ENCODE measurements around the gene NUDT9.
"Not testable (repeated sequence)": the region's sequence is repeated elsewhere in the genome, so short reads cannot be mapped to it uniquely, and the experiment has no call there.

Gene NUDT9

DNA sequence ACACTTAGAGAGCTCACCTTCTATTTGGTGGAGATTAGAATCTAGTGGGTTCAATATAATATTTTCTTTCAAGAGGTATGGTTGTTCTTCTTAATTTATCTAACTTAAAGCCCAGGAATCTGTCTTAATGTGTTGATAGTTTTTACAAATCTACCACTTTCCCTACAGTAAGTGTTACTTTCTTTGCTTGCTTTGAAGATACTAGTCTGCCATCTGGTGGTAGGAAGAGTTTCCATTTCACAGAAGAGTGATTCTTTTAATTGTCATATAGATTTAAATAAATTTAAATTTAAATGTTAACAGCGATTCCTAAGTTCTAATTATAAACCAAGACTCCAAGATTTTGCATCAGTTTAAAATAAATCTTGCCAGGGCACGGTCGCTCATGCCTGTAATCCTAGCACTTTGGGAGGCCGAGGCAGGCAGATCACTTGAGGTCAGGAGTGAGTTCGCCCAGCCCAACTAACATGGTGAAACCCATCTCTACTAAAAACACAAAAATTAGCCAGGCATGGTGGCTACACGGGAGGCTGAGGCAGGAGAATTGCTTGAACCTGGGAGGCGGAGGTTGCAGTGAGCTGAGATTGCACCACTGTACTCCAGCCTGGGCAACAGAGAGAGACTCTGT is 43.5 kb downstream of the NUDT9 start:
- peak; percentile 94 for FAIRE-seq

DNA sequence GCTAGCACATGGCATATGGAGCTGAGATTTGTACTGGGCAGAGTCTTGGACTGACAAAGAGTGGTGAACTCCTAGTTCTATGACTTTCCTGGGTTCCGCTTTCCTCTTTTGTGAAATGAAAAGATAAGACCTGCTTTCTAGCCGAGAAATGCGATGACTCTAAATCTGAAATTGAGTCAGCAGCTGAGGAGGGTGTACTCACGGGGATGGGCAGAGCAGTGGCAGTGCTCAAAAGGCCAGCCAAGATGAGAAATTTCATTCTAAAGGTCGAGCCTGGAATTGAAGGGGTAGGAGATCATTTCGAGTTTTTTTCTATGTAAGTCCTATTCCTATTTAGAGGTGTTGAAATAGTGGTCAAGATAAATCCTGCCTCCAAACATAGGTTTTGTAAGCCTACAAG is 47.0 kb downstream of the NUDT9 start:
- no peak for FAIRE-seq

DNA sequence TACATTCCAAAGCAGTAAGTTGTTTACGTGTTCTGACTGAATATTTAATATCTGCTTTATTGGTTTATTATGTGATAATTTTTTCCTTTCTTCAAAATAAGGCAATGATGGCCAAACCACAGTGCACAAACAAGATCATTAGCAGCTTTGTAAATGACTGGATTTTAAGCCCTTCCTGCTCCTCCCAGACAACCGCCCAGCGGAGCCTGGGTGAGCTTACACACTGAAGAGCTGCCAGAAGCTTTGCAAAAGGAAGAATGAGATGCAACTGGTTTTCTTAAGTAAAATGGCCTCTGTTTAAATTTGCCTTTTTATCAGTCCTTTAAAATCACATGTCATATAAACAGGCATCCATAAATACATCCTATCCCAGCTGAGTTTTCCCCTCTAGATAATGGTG is 54.6 kb downstream of the NUDT9 start:
- FAIRE-seq = no peak

DNA sequence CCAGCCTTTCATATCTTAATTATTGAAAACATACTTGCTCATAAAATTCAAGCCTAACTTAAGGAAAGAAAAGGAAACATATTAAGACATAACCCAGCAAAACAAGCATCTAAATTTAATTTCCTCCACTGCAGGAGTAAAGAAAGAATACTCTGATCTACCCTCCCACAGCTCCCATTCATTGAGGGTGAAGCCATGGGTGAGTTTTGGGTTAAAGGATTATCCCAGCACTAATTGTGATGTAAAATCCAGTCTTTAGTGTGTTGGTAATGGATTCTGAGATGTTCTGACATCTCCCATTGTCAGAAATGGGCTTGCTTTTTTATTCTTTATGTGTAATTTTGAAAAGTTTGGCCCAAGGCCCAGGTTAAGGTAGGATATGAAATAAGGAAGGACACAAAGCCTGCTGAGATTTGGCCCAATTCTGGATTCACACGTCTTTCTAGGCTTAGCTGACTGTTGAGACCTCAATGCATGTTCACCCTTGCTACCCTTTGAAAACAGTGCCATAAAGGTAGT is 56.4 kb downstream of the NUDT9 start:
- no peak for FAIRE-seq

DNA sequence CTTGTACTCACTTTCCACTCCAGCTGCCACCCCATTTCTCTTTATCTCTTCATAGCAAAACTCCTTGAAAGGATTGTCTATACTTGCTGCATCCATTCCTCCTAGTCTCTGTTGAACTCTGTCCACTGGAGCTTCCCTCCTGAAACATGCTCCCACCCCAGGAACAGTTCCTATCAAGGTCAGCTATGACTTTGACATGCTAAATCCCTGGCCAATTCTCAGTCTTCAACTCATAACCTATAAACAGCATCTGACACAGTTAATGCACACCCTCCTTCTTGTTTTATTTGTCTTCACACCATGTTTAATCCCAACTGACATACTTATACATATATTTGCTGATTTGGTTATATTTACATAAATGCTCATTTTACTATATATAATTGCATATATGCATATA is 59.0 kb downstream of the NUDT9 start:
- FAIRE-seq = no peak

DNA sequence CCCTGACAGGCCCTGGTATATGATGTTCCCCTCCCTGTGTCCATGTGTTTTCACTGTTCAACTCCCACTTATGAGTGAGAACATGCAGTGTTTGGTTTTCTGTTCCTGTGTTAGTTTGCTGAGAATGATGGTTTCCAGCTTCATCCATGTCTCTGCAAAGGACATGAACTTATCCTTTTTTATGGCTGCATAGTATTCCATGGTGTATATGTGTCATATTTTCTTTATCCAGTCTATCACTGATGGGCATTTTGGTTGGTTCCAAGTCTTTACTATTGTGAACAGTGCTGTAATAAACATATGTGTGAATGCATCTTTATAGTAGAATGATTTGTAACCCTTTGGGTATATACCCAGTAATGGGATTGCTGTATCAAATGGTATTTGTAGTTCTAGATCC is 60.9 kb downstream of the NUDT9 start:
- FAIRE-seq = not testable (repeated sequence)

DNA sequence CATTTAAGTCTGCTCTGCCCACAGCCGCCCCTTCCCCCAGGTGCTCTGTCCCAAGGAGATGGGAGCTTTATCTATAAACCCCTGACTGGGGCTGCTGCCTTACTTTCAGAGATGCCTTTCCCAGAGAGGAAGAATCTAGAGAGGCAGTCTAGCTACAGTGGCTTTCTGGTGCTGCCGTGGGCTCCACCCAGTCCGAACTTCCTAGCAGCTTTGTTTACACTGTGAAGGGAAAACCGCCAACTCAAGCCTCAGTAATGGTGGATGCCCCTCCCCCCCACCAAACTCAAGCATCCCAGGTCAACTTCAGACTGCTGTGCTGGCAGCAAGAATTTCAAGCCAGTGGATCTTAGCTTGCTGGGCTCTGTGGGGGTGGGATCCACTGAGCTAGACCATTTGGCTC is 66.3 kb downstream of the NUDT9 start:
- not testable (repeated sequence) for FAIRE-seq

DNA sequence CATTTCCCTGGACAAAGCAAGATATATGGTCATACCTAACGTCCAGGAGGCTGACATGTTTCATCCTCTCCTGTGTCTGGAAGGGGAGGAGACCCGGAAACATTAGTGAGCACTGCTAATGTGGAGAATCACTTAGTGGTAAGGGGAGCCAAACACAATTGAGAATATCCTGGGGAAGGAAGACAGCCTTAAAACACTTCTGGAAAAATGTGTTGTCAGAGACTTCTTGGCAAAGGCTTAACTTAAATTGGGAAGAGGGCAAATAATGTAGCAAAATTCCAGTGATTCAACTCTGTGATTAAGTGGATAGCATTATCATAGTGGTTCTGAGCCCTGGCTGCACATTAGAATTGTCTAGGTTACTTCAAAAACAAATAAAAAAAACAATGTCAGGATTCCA is 67.3 kb downstream of the NUDT9 start:
- FAIRE-seq = no peak

DNA sequence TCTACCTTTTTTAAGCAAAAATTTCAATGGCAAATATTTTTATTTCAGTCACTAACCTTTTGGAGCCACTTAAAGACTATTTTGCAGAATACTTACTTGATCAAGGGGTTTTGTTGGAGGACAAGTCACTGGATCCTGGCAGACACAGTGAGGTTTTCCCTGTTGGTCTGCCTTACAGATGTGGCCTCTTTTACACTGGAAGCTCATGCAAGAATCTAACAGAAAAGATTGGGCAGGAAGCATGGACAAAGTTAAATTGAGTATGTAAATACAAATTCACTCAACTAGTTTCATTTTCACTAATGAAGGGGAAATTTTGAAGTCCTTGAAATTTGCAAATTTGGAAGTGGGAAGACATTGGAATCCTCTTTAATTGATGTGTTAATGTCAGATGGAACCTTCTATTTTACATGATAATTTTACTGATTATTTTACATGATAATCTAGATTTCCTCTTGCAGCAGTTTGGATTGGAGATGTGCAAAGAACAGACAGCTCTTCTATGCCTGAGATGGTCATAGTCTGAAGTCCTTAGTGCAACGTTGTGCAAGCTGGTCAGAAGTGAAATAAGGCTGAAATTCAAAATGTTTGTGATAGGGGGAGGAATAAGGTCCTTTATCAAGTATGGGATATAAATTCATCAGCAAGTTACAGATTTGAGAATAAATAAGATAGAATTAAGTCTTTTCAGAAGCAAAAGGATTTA is 68.4 kb downstream of the NUDT9 start:
- FAIRE-seq = no peak

DNA sequence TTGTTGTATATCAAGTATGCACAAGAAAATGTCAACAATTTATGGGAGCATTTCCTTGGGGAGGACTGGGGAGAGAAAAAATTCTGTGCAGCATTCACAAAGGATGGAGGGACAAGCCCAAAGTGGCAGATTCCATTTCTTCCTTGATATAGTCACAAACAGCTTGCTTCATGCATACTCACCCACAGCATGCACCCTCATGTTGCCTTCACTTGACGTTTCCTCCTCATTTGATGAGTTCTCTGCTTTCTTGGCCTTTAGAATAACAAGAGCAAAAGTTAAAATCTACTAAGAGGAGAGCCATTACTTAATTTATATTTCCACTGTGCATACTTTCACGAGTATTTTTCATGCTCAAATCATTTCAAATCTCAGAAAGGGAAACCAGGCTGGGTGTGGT is 69.1 kb downstream of the NUDT9 start:
- no peak for FAIRE-seq

DNA sequence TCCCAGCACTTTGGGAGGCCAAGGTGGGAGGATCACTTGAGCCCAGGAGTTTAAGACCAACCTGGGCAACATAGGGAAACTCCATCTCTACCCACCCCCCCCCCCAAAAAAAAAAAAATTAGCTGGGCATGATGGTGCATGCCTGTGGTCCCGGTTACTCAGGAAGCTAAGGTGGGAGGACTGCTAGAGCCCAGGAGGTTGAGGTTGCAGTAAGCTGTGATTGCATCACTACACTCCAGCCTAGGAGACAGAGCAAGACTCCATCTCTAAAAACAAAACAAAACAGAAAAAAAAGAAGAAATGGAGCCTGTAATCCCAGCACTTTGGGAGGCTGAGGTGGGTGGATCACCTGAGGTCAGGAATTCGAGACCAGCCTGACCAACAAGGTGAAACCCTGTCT is 69.5 kb downstream of the NUDT9 start:
- FAIRE-seq = not testable (repeated sequence)

DNA sequence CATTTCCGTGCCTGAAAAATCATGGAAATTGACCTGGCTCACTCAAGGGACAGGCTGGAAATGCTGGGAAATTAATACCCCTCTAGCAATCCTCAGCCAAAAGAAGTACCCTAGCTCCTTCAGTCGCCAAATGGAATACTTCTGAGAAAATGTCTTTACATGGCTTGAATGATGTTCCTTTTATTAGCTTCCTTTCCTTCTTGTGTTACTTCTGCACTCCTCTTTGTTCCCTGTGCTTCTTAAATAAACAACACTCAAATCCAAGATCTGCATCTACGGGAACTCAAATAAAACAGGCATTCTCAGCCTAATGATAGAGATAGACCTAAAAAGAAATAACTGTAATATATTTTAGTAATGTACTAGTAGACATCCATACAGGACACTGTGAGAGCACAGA is 70.7 kb downstream of the NUDT9 start:
- FAIRE-seq = no peak

DNA sequence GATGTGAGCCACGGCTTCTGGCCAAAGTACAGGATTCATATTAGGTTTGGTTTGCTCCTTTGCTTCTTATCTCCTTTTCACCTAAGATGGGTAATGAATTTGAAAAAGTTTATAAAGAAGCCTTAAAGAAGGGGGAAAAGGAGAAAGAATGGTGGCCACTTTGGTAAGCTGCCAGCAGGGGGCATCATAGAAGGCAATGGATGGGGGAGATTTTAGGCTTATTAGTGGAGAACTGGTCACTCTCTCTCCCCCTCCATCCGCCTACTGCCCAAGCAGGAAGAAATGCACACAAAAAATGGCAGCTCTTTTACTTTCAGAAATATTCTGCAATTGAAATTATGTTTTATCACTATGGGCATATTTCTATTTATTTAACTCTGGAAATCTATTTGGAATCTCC is 74.8 kb downstream of the NUDT9 start:
- no peak for FAIRE-seq

DNA sequence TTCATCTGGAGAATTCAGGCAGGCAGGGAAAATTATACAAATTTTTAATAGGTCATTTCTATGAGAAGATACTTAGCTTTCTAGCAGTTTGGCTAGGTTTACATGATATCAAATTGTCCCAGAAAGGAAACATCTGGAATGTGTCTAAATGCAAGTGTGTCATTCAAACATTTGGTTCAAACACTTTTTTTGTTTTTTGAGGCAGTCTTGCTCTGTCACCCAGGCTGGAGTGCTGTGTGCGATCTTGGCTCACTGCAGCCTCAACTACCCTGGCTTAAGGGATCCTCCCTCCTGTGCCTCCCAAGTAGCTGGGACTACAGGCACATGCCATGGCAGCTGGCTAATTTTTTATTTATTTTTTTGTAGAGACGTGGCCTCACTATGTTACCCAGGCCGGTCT is 75.2 kb downstream of the NUDT9 start:
- FAIRE-seq = no peak

DNA sequence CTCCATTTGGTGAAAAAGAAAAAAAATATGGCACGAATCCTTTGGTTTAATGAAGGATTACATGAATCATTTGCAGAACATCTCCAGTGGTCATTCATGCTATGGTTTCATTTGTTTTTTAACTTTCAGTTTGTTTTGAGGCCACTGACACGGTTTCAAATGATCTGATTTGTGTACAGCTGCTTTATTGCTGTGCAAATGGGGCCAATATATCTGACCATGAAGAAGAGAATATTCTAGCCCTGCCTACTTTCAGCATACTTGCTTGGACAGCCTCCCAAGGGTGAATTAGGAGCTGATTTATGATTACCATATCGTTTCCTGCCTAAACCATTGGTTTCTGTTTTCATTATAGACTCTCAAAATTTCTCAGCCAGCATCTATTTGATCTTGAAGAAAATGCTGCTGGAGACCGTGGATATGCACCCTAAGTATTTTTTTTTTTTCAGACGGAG is 76.1 kb downstream of the NUDT9 start:
- FAIRE-seq = peak; percentile 84

DNA sequence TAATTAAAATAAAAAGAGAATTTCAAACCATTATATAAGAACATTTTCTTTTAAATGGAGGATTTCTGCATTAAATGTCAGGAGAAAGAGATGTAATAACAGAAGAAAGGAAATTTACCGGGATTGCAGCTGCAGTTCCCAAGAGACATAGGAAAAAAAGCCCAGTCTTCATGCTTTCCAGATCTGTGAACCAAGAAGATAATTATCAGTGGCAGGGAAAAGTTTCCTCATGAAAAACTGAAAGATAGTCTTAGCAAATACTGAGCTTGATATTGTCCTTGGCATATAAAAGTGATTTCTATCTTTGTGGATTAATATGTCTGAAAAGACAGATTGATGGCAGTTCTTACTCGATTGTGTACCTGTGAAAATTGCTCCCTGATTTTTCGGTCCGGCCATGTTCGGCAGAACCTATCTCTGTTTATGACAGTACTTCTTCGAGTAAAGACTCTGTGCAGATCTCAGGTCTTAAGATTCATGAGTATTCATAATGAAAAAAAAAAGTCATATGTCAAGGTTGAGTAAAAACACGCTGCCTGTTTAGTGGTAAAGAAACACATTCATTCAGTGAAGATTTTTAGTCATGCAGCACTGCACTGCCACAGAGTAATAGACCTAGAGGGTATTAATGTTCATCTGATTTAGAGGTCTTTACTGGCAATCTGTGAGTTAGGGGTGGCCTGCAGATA is 77.2 kb downstream of the NUDT9 start:
- FAIRE-seq = no peak

DNA sequence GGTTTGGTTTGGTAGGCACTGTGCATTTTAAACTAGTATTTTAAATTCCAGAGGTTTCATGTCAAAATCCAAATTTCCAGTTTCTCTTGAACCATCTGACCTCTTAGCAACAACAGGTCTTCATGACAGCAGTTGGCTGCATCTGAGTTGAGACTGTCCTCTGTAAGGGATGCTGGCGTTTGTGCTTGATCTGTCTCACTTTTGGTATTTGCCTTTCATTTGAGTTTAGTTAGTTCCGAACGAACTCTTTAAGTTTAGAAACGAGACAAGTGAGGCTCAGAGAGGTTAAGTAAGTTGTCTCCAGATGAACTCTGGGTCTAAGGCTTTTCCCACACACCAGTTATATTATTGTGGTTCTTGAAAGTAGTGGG is 77.7 kb downstream of the NUDT9 start:
- FAIRE-seq = no peak

DNA sequence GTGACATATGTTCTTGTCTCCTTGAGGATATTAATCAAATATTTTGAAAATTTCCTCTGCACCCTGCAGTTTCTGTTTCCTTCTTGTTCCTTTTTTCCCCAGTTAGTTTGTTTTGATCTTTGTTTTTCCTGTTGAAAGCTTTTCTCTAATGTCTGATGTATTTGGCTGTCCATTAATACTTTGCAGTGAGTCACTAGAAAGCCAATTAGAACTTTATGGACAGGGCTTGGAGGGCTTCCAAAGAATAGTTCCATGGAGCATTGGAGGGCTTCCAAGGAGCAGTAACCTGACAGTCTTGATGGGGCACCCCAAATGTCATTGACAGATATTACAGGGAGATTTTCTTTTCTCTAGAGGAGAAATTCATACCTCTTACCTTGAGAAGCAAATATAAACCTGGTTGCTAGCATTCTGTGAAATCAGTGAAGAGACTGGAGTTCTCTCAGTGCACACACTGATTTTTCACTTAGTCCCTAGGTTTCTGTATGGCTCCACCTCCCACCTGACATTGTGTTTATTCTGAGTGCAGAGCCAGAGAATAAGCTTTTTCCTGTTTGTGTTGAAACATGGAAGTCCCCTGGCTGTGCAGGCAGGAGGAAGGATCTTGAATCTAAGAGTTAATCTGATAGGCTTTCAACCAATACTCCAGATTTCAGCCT is 80.3 kb downstream of the NUDT9 start:
- FAIRE-seq = peak; percentile 53

DNA sequence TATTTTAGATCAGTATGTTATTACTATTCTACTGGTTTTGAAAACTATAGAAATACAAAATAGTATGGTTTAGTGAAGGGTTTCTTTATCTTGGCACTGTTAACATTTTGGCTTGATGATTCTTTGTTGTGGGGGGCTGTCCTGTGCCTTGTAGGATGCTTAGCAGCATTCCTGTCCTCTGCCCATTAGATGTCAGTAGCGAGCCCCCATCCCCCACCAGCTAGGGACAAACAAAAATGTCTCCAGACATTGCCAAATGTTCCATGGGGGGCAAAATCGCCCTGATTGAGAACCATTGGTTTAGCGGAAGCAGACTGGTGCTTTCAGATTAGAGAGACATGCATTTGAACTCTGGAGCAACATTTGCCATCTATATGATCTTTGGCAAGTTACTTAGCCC is 83.5 kb downstream of the NUDT9 start:
- no peak for FAIRE-seq

DNA sequence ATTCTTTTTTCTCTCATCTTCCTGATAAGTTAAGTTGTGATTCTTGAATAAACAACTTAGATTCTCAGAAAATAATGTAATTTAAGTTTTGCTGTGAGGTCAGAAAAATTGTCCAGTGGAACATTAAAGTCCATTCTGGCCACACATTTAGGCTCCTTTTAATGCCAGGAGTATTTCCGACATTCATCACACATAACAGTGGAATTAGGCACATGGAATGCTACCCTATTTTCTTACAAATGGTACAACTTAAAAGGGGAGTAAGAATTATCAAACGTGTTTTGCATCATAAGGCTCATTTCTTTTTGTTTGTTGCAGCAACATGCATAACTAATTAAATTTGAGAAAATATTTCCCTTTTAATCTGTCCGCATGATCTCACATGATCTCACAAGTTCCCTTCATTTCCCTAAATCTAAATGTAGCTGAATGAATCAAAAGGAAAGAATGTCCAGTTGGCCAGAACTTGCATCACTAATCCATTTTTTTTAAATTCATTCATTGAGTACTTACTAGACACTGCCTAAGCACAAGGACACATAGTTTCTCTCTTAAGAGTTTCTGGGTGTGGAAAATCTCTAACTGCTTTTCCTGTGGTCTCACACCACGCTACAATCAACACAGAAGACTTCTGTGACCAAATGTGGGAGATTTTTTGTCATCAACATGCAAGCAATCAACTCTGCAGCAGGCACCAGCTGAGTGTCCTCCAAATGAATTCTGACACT is 84.8 kb downstream of the NUDT9 start:
- peak; percentile 96 for FAIRE-seq

Data from endometrium (tissue), 2 donors.